ELR (cell line): ENCODE data around the gene ANXA1.

Experiments used
- DNase-seq: peaks from one replicate; pipeline ENCODE4 v3.0.0-alpha.2; 2015; ENCODE audit warnings: low read depth

The ANXA1 gene

DNA sequence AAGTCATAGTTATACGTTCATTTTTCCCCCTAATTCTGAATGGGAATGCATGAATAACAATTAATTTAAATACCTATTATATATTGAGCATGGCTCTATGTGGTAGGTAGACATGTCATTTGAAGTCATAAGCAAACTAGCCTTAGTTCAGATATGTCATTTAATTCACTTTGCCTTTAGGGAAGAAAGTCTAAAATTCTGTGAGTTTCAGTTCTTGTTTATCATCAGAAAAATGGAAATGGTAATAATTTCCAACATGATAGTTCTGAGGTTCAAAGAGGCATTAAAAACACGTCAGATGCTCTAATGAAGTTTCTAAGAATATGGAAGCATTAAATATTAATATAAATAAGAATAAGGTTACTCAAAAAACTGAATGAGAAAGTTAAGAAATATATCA is 13.1 kb upstream of the ANXA1 start:
- DNase-seq, result no peak

DNA sequence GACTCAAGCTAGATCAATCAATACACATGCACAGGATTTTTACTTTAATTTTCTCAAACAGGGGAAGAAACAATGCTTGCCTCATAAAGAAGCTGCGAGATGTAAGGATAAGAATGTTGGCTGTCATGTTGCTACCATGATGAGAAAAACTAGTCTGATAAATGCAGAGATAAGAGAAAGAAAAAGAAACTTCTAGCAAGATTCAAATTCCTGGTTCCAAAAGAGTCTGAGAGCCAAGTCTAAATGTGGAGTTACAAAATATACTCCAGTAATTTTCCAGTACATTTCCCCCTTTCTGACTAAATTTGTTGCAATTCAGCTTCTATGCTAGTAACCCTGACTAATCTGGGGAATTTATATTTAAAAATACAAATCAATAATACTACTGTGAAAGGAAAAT is 10.4 kb upstream of the ANXA1 start:
- no peak for DNase-seq

DNA sequence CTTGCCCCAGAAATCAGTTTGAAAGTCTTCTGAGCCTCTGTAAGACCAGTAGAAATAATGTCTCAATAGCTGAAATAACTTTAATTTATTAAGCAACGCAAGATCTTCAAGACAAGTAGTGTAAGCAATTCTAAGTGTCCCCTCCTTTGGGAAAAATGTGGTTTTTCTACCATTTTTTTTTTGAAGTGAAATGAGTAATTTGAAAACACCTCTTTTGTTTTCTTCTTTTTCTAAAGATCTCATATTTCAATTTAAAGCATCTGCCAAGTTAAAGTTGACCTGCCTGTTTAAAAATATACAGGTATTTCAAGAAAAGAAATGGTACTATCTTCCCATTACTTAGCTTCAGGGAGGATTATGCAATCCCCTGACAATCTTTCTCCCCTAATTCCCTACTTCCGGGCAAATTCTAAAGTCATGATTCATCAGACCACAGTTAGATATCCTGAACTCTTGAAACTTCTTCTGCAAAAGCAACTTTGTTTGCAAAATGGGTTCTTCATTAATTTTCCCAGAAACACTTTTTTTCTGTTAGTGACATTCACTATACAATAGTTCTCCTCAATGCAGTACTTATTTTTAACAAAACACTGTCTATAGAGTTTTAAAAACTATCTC is 7.8 kb upstream of the ANXA1 start:
- DNase-seq, result peak; percentile 89

DNA sequence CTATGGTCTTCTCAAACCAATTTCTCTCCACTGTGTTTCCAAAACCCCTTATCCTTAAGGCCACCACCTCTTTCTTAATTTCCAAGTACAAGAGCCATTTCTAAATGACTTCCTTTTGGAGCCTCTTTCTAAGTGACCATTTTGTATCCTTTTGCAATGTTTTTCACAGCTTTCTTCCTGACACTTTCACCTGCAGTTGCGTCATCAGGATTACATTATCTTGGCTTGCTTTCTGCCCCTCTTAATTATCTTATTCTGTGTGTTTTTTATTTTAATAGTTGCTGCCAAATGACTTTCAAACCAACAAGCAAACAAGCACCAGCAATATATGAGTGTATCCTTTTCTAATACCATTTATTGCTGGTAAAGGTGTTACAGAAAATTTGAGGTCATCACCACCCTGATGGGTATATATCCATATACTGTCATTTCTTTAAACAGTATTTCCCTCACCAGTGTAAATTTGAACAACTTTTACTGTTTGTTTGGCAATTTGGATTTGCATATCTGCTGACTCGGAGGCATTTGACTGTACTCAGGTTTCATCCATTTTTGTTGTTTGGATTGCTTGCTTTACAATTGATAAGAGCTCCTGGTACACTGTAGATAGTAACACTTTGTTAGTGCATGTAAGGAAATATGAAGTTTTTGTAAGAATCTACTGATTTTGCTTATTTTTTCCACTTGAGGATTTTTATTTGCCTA is 5.4 kb upstream of the ANXA1 start:
- no peak for DNase-seq

DNA sequence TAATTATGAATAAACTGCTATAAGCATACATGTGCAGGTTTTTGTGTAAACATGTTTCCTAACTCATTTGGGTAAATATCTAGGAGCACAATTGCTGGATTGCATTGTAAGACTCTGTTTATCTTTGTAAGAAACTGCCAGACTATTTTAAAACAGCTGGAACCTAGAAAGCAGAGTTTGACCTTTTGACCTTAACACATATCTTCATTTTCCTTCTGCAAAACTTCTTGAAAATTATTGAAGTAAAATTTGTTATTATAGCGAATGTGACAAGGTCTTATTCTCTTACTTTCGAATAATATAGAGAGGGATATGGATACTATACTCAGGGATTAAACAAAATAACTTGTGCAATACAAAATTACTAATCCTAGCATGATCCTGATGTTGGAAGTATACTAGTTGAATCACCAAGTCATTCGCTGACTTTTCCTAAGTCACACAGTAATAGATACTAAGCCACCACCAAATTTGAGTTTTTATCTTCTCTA is 3.2 kb upstream of the ANXA1 start:
- DNase-seq, result peak; percentile 77

DNA sequence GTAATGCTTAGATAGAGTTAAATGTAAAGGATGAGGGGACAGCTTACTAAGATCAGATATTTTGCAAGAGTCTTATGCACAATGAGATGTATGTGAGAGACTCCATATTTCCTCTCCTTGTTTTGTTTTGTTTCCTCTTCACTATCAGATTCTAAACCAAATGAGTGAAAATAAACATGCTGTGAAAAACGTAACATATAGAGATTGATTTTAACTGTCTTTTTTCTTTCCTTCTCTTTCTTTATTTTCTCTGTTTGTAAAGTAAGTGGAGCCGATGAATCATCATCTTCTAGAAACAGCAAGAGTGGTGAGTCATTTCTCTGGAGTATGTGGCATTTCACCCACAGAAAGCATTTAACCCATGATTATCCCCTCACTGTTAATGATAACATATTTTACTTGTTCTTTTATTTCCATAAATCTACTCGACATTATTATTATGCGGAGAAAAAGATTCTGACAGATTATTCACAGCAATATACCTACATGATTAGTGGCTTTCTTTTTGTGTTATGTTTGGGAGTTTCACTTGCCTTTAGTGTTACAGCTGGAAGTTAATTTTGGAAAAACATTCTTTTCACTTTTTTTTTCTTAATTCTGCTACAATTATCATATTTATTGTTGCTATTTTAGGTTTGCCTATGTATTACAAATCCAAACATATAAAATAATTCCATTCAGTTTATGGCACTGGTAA is 2.1 kb upstream of the ANXA1 start:
- DNase-seq, result peak; percentile 96

DNA sequence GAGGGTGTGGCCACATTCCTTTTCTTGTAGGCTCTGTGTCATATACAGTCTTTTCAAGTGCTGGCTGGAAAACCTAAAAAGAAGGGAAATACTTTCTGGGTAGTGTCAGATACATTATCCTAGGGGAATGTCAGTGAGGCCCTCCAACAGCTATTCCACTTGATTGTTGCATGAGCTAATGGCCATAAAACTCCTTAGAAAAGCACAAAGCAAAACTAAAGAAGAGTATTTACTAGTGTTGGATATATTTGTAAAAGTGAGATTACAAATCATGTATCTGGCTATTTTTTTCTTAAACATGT is 829 bp downstream of the ANXA1 start:
- peak; percentile 87 for DNase-seq

DNA sequence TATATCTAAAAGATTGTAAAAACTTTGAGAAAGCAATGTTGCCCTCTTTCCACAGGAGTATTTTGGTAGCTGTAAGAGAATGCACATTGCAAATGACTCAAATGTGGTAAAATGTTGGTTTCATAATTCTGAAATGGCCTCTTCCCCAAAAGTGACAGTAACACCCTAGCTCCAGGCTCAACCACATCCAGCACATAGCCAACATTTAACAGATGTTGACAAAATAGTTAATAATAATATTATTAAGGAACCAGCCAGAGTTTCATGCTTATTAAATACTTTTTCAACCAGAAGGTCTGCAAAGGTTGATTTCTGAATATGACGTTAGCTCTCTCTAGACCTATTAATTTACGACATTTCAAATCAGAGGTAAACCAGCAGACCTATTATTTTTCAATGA is 1.3 kb downstream of the ANXA1 start:
- peak; percentile 58 for DNase-seq

DNA sequence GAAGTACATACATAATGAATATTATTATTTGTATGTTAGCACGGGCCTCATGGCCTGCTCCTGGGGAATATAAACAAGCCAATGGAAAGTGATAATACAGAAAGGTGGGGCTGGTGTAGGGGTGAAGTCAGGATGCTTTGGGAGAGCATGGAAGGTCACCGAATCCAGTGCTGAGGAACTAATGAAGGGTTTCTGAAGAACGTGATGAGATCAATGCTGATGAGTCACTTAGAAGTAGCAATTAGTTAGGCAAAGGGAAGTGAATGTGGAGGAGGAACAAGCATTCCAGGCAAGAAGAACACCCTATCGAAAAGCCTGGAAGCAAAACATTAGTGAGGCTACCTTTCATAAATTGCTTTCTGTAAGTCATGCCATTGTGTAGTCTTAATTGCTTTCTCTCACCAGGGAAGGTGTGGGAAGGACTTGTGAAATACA is 2.1 kb downstream of the ANXA1 start:
- DNase-seq, result peak; percentile 69

DNA sequence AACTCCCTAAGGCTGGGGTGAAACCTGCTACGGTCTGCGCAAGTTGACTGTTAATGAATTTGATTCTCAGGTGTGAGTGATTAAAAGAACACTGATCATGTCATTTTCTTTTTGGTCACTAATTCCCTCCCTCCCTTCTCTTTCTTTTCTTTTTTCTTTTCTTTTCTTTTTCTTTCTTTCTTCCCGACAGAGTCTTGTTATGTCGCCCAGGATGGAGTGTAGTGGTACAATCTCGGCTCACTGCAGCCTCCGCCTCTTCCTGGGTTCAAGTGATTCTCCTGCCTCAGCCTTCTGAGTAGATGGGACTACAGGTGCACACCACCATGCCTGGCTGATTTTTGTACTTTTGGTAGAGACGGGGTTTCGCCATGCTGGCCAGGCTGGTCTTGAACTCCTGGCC is 2.6 kb downstream of the ANXA1 start:
- DNase-seq, result no peak

DNA sequence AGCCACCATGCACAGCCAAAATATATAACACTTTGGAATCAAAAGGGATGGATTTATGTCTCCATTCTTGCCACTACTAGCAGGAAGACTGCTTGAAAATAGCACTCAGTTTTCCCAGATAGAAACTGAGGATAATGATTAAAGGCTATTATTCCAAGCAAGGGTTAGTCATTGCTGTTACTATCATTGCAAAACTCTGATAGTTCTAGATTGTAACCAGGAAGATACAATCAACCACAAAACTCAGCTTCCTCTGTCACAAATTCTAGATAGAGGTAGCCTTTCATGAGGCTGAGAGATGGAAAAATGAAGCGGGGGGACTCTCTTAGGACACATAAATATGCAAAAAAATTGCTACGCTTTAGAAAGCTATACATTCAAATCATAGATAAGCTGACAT is 3.1 kb downstream of the ANXA1 start:
- peak; percentile 51 for DNase-seq

DNA sequence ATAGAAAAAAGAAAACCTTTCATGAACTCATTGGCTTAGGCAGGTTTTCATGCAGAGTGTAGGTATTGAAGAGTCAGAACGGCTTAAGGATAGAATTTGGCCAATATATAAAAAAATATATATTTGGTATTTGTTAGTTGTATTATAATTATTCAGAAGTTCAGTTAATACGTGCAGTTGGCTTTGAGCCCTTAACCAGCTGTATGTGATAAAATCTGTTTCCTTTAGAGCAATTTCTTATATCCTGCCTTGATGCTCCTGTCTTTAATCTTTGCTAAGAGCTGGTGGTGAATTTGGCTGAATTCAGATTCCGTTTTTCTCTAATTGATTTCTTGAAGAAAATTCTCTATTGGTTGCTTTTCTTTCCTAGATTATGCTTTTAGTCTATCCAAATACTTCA is 3.7 kb downstream of the ANXA1 start:
- no peak for DNase-seq

DNA sequence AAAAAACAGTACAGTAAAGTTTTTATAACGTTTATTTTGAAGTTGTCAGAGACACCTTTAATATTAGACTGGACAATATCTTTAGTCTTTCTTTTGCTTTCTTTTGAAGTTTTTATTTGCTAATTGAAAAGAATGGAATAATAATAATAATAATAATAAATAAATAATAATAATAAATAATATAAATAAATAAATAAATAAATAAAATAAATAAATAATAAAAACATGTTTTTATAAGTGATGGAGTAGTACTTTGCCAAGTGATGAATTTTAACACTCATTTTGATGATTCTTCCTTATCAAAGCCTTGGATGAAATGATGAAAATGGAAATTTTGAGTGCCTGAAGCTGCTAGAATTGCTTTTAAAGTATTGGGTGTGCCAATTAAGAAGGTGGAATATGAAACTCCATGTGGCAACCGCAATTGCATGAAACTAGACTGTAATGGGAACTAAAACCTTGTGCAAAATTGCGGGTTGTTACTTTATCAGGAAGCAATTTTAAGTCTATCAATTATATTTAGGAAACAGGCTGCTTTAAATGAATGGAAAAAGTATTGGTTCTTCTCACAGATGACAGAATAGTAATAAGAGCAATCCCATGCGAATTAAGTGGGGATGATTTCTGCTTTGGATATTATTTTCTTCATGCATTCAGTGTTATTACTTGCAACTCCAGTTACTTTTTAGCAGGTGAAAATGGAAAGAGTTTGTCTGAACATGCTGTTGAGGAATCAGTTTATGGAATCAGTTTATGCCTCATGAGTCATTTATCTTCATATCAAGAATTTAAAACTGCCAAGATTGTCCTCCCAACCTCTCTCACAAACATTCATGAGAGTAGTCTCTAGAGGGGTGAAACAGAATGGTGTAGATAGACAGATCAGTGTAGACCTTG is 4.6 kb downstream of the ANXA1 start:
- no peak for DNase-seq

DNA sequence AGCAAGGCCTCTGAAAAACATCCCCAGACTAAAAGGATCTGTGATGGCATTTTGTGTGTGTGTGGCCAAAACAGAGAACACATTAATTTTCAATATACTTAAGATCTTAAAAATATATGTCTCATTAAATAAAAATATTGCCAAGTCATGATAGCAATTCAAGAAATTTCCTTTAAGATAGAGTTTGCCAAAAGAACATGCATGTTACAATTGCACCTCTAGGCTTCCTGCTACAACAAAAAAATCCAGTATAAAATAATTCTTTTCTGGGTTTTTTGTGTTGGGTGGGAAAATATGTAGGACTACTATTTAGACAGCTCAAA is 5.2 kb downstream of the ANXA1 start:
- DNase-seq, result no peak

DNA sequence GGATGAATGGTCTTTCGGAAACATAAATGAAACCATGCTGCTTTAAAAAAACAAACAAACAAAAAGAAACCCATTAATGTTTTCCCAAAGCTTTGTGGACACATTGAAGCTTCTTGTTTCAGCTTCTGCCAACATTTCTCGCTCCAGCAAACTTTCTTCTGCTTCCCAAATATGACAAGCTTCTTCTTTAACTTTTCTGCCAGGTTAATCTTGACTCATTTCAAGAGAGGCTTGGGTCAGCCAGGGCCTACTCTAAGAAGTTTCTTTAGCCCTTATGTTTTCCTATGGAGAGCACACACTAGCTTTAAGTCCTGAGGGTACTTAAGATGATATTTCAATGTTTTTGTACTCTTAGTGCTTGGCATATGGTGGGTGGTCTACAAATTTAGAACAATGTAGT is 6.1 kb downstream of the ANXA1 start:
- DNase-seq, result no peak

DNA sequence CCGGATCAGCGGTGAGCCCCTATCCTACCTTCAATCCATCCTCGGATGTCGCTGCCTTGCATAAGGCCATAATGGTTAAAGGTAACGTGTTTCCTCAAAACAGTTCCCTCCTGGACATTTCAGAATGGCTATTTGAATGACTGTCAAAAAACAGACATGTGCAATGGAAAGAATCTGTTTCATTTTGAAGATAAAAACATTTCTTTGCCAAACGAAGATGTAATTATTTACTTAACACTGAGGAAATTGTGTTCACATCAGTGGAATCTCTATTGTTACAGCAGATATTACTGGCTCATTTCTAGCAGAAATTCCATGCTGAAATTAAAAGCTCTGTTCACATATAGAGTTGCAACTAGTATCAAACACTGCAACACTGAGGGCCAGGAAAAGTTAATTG is 7.1 kb downstream of the ANXA1 start:
- DNase-seq, result no peak

DNA sequence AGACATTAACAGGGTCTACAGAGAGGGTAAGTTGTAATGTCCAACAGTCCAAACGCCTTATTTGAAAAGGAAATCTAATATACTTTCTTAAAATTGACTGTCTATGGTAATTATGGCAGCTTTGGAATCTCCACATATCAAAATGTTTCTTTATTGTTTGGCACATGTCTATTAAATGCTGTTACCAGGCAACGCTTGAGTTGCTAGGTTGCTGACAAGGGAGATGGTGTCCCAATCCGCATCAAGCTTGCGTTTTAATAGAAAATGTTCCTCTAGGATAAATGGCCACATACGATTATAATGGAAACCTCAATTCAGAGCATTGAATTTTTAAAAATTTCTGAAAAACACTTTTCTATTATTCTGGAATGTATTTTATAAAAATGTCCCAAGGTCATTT is 9.2 kb downstream of the ANXA1 start:
- DNase-seq, result no peak

DNA sequence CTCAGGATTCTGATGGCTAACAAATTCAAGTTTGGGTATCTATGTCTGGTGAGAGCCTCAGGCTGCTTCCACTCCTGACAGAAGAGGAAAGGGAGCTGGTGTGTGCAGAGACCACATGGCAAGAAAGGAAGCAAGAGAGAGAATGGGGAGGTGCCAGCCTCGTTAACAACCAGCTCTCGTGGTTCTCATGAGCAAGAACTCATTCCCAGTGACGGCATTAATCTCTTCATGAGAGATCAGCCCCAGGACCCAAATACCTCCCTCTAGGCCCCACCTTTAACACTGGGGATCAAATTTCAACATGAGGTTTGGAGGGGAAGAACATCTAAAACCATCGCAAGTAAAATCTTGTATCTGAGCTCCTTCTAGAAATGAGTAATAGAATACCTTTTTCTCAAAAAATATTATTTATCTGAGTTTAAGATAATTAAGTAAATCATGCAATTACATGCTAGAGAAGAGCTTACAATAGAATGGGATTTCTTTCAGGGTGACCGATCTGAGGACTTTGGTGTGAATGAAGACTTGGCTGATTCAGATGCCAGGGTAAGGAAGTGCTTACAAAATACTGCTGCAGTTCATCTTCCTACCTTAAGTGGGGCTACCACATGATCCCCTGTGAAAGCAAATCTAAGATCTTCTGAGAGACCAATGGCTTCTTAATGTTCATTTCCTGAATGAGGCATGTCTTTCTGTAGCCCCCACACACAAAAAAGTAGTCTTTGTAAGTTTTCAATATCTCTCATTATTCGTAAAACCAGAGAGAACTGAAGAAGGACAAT is 11.5 kb downstream of the ANXA1 start:
- no peak for DNase-seq

DNA sequence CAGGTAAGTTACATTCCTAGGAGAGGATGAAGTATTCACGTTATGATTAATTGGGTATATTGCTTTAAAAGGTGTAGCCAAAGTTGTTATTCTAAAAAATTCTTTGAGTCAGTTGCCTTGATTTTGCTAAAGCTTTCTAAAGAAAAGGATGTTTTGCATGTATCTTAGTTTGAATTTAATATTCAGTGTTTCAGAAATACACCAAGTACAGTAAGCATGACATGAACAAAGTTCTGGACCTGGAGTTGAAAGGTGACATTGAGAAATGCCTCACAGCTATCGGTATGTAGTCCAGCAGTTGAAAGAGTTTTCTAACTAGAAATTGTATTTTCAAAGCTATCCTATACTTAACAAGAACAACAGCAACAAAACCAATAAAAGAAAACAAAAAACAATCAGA is 14.2 kb downstream of the ANXA1 start:
- no peak for DNase-seq

DNA sequence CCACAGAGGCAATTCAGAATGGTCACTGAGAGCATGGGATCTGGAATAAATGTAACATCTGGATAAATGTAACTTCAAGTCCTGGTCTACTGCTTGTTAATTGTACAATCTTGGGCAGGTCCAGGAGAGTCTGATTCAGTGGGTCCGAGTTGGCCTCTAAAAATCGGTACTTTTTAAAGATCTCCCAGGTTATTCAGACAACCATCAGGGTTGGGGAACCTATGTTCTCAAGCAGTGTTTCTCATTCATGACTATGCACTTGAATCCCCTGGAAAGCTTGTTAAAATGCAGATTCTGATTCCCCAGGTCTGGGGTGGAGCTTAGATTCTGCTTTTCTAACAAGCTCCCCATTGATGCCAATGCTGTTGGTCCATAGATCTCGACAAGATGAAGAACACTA is 14.8 kb downstream of the ANXA1 start:
- DNase-seq, result no peak

DNA sequence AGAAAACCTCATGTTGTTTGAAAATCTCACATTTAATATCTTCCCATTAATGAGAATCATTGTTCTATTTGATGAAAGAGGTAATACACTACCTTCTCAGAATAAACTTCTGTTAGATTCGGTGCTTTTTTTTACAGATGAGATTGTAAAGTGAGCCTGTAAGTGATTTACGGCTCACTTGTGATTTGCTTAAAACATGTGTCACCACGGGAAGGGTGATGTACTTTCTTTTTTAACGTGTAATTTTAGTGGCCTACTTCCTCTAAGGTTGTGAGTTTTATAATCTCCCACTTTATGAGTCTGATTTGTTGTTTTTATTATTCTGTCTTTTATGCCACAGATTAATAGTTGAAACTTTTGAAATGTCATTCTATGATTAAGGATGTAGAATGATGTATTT is 15.9 kb downstream of the ANXA1 start:
- no peak for DNase-seq
